Kidney (tissue), 14 donors: ENCODE data around the gene USP37. TPM values are rescaled to one million over a fixed set of nuclear protein-coding genes. Genes with fewer than 3 reads are reported as not detected.

Source experiments
- DNase-seq, 5 donors: peaks; one replicate each; pipeline ENCODE4 v3.0.0-alpha.2; 2013 to 2020
- FAIRE-seq: peaks from 2 replicates; lab custom pipeline; 2012; peaks lifted over from hg19 to GRCh38; lab: Jason Lieb, UNC
- H3K27ac ChIP-seq, 2 donors: one replicate each; pipeline ENCODE4 v1.7.0; 2013; ENCODE audit warnings: low read depth in 2 of 2, low read length in 2 of 2, inconsistent platforms in 1 of 2
- H3K27me3 ChIP-seq: one replicate; pipeline ENCODE4 v1.7.1; 2013; ENCODE audit warnings: low read length, inconsistent platforms; ENCODE audit not compliant: control insufficient read depth, insufficient read depth
- H3K36me3 ChIP-seq, 3 donors: one replicate each; pipeline versions ENCODE4 v1.7.0 to v1.7.1; 2013; ENCODE audit warnings: low read length in 3 of 3, control low read depth in 1 of 3, inconsistent platforms in 1 of 3; ENCODE audit not compliant: insufficient read depth in 3 of 3, control insufficient read depth in 2 of 3
- H3K4me1 ChIP-seq, 3 donors: one replicate each; pipeline versions ENCODE4 v1.7.0 to v1.7.1; 2013; ENCODE audit warnings: low read length in 3 of 3, inconsistent platforms in 1 of 3, low read depth in 1 of 3; ENCODE audit not compliant: control insufficient read depth in 2 of 3, insufficient read depth in 2 of 3
- H3K4me3 ChIP-seq, 3 donors: one replicate each; pipeline versions ENCODE4 v1.7.0 to v1.8.1; 2013; ENCODE audit warnings: low read length in 3 of 3, control low read depth in 1 of 3, inconsistent platforms in 1 of 3
- H3K9ac ChIP-seq, 3 donors: one replicate each; pipeline versions ENCODE4 v1.7.0 to v1.7.1; 2013; ENCODE audit warnings: low read length in 3 of 3, control low read depth in 1 of 3, inconsistent platforms in 1 of 3
- H3K9me3 ChIP-seq, 3 donors: one replicate each; pipeline versions ENCODE4 v1.7.0 to v1.7.1; 2013; ENCODE audit warnings: low read length in 3 of 3, control low read depth in 1 of 3, inconsistent platforms in 1 of 3; ENCODE audit not compliant: control insufficient read depth in 2 of 3, insufficient read depth in 1 of 3
- CTCF ChIP-seq: IDR thresholded peaks from 3 replicates; pipeline ENCODE4 v1.5.1; 2012; ENCODE audit warnings: mild to moderate bottlenecking, moderate library complexity, borderline replicate concordance; ENCODE audit not compliant: insufficient read depth; ENCODE audit errors: extremely low read depth
- intact Hi-C: fragments of 100-400 bp; cut with DNase I; formaldehyde crosslinking; loops from one replicate; pipeline ENCODE4 v1.11.1; 2022
- polyA plus RNA-seq: library from polyadenylated mRNA; stranded (reverse); fragments of 350-450 nt; fragmentation: Illumina TruSeq; extraction: RNeasy Lipid Tissue Mini Kit (QIAGEN cat#74804); gene quantifications from one replicate; pipeline ENCODE4 v1.2.3, GENCODE V29; 2014; ENCODE audit warnings: low read depth, low replicate concordance; ENCODE audit not compliant: insufficient read depth
- total RNA-seq: library from RNA; stranded (reverse); fragmentation: NEBNext Ultra II Directional; extraction: Animal tissue kit (Norgen Biotek cat#: 25700); gene quantifications from one replicate; pipeline ENCODE4 v1.2.1, GENCODE V29; 2021
- donor health status: control.
- donor health status: control.
- donor health status: control.
- donor health status: control.
- donor health status: control.
- donor health status: DM: yes; HTN: yes; CAD: no.
- donor health status: Normal renal cell carcinoma (clear cell type).

Gene USP37
- total and polyA plus RNA-seq, 2 donors from 2014 or later = 1.8 to 13.5 TPM

GRCh38 chr2:218576854-218577253 lies 8.7 kb upstream of the USP37 start:
- intact Hi-C loops = no loop called here
- peaks cover 0 to 3% (median 0%) of the 10 kb centered on the region in 3 donors for H3K4me1 ChIP-seq
- H3K27ac ChIP-seq = no peak overlapping the region
- no peak overlapping the region for H3K4me3 ChIP-seq
- no peaks in the 10 kb centered on the region for H3K9me3 ChIP-seq
- DNase-seq = no peak
- TF ChIP-seq CTCF = no peak
- peaks cover 0 to 7% (median 6%) of the 10 kb centered on the region in 3 donors for H3K36me3 ChIP-seq
- no peaks in the 10 kb centered on the region for H3K27me3 ChIP-seq
- FAIRE-seq = no peak
- no peak overlapping the region for H3K9ac ChIP-seq

- intact Hi-C loops = no loop called here
- Histone ChIP-seq H3K9me3 (no peaks in the 10 kb centered on the region), H3K27me3 (no peaks in the 10 kb centered on the region), H3K4me3 (peak overlapping the region in 1 of 3 donors; percentile 37), H3K27ac (no peak overlapping the region), H3K9ac (no peak overlapping the region), H3K36me3 (peaks cover 0 to 3% (median 3%) of the 10 kb centered on the region in 3 donors), H3K4me1 (peaks cover 7 to 20% (median 14%) of the 10 kb centered on the region in 3 donors)
- TF ChIP-seq CTCF = no peak
- peak in 1 of 5 donors; percentile 6 for DNase-seq
- FAIRE-seq = no peak
These were observed 2.7 kb upstream of the USP37 start for GRCh38 chr2:218570850-218571249.

GRCh38 chr2:218569661-218570500 lies 1.7 kb upstream of the USP37 start:
- intact Hi-C loops = no loop called here
- H3K27ac ChIP-seq = peak overlapping the region; percentile 95 to 97
- FAIRE-seq = no peak

More at GRCh38 chr2:218569661-218570500, 1.7 kb upstream of the USP37 start:
- TF ChIP-seq CTCF = no peak
- no peaks in the 10 kb centered on the region for H3K27me3 ChIP-seq
- peaks cover 0 to 3% (median 3%) of the 10 kb centered on the region in 3 donors for H3K36me3 ChIP-seq
- H3K9ac ChIP-seq = peak overlapping the region; percentile 63 to 94 (median 79)
- no peaks in the 10 kb centered on the region for H3K9me3 ChIP-seq
- DNase-seq = peak in 2 of 5 donors; percentile 32 to 42
- peak overlapping the region; percentile 79 to 92 (median 83) for H3K4me3 ChIP-seq
- peaks cover 7 to 20% (median 14%) of the 10 kb centered on the region in 3 donors for H3K4me1 ChIP-seq
